Endothelial cell of umbilical vein (primary cell): Measurements from ENCODE around the gene SLC16A5. TPM values are rescaled to one million over a fixed set of nuclear protein-coding genes. Genes with fewer than 3 reads are reported as not detected.

Source experiments
- BruUV-seq: library from RNA; stranded (reverse); fragments of 400-500 nt; replicated peaks from 2 replicates; lab custom pipeline; 2021; lab: Mats Ljungman, UMichigan
- CTCF ChIA-PET: fragments of 300-600, 350-600 bp; sonication (Branson Sonifier 250); formaldehyde crosslinking; loops from one replicate; lab custom pipeline; 2021; ENCODE audit warnings: antibody characterized with exemption, inconsistent platforms; lab: Charles Lee
- POLR2A ChIA-PET: fragments of 300-600, 350-600 bp; sonication (Branson Sonifier 250); formaldehyde crosslinking; loops from one replicate; lab custom pipeline; 2021; ENCODE audit warnings: antibody characterized with exemption, inconsistent platforms; lab: Charles Lee
- DNase-seq: peaks from one replicate; pipeline ENCODE4 v3.0.0-alpha.2; 2011; ENCODE audit warnings: low read depth, low spot score
- FAIRE-seq: peaks from 2 replicates; lab custom pipeline; 2011; peaks lifted over from hg19 to GRCh38; lab: Jason Lieb, UNC
- H2AFZ ChIP-seq: 2 replicates; pipeline ENCODE4 v1.6.0; 2012; ENCODE audit warnings: low read depth, low read length, control low read depth, inconsistent platforms
- H3K27ac ChIP-seq: 2 replicates; pipeline ENCODE4 v1.5.1; 2011; ENCODE audit warnings: low read depth, mild to moderate bottlenecking, control low read depth, low read length, moderate library complexity; ENCODE audit not compliant: insufficient read depth
- H3K27me3 ChIP-seq, 2 experiments: 2 replicates each; pipeline versions ENCODE4 v1.6.0 to v1.6.1; 2011; ENCODE audit warnings: low read length in 2 of 2, mixed read lengths in 1 of 2; ENCODE audit not compliant: control insufficient read depth in 2 of 2, insufficient read depth in 2 of 2
- H3K36me3 ChIP-seq, 2 experiments: 2 replicates in 1 of 2; 3 replicates in 1 of 2; pipeline ENCODE4 v1.5.1; 2011; ENCODE audit warnings: low read length in 2 of 2, mild to moderate bottlenecking in 1 of 2, moderate library complexity in 1 of 2; ENCODE audit not compliant: control insufficient read depth in 2 of 2, insufficient read depth in 2 of 2; ENCODE audit errors: extremely low read depth in 1 of 2
- H3K4me1 ChIP-seq: 3 replicates; pipeline ENCODE4 v1.5.1; 2011; ENCODE audit warnings: mild to moderate bottlenecking, low read length; ENCODE audit not compliant: control insufficient read depth, insufficient read depth; ENCODE audit errors: extremely low read depth
- H3K4me2 ChIP-seq: 2 replicates; pipeline ENCODE4 v1.6.1; 2011; ENCODE audit warnings: low read length, control low read depth, mixed read lengths; ENCODE audit not compliant: insufficient read depth
- H3K4me3 ChIP-seq, 3 experiments: fragments of 200-600 bp in 1 of 3; sonication (generic), shearing (Covaris generic) in 1 of 3; replicated peaks in 1 of 3; 2 replicates each; pipeline ENCODE4 v1.5.1; 2011 to 2016; ENCODE audit warnings: control low read depth in 3 of 3, low read length in 3 of 3, mild to moderate bottlenecking in 2 of 3, inconsistent platforms in 1 of 3, low read depth in 1 of 3, moderate library complexity in 1 of 3; ENCODE audit not compliant: insufficient read depth in 1 of 3
- H3K79me2 ChIP-seq: 2 replicates; pipeline ENCODE4 v1.6.0; 2012; ENCODE audit warnings: low read length, inconsistent platforms; ENCODE audit not compliant: control insufficient read depth, insufficient read depth
- H3K9ac ChIP-seq: replicated peaks from 2 replicates; pipeline ENCODE3; 2011; ENCODE audit warnings: low read length, control low read depth; ENCODE audit not compliant: insufficient read depth; ENCODE audit errors: extremely low read depth
- H3K9me1 ChIP-seq: replicated peaks from 3 replicates; pipeline ENCODE4 v1.6.0; 2011; ENCODE audit warnings: mild to moderate bottlenecking, low read length; ENCODE audit not compliant: control insufficient read depth, insufficient read depth; ENCODE audit errors: extremely low read depth
- H3K9me3 ChIP-seq: replicated peaks from 2 replicates; pipeline ENCODE4 v1.5.1; 2012; ENCODE audit warnings: low read length, inconsistent platforms; ENCODE audit not compliant: control insufficient read depth, insufficient read depth
- H4K20me1 ChIP-seq: replicated peaks from 2 replicates; pipeline ENCODE3; 2011; ENCODE audit warnings: mild to moderate bottlenecking, low read length; ENCODE audit not compliant: control insufficient read depth, insufficient read depth; ENCODE audit errors: extremely low read depth
- EZH2 ChIP-seq: IDR thresholded peaks from 2 replicates; pipeline ENCODE4 v1.6.1; 2012; ENCODE audit warnings: borderline replicate concordance, low read depth, mild to moderate bottlenecking, moderate library complexity, low read length, inconsistent platforms; ENCODE audit not compliant: severe bottlenecking
- FOS ChIP-seq: IDR thresholded peaks from 2 replicates; pipeline ENCODE4 v1.6.1; 2011; ENCODE audit warnings: mild to moderate bottlenecking, low read length, moderate library complexity, borderline replicate concordance; ENCODE audit not compliant: insufficient read depth
- GATA2 ChIP-seq: IDR thresholded peaks from 2 replicates; pipeline ENCODE4 v1.7.0; 2011; ENCODE audit warnings: low read depth, mild to moderate bottlenecking, moderate library complexity, mixed read lengths, low read length; ENCODE audit not compliant: insufficient read length, insufficient read depth
- JUN ChIP-seq: IDR thresholded peaks from 2 replicates; pipeline ENCODE4 v1.6.1; 2011; ENCODE audit warnings: borderline replicate concordance, low read depth; ENCODE audit not compliant: insufficient read length, insufficient read depth
- MAX ChIP-seq: IDR thresholded peaks from 2 replicates; pipeline ENCODE4 v1.6.1; 2011; ENCODE audit not compliant: insufficient read depth, insufficient read length
- MYC ChIP-seq: IDR thresholded peaks from one replicate; pipeline ENCODE4 v1.6.1; 2011; ENCODE audit warnings: mild to moderate bottlenecking, low read depth, low read length
- POLR2A ChIP-seq: IDR thresholded peaks from 2 replicates; pipeline ENCODE4 v1.6.1; 2012; ENCODE audit warnings: low read depth, mild to moderate bottlenecking, control low read depth, low read length
- POLR2AphosphoS5 ChIP-seq: IDR thresholded peaks from 2 replicates; pipeline ENCODE4 v1.6.1; 2012; ENCODE audit warnings: low read depth, mild to moderate bottlenecking, control low read depth, low read length, moderate library complexity; ENCODE audit not compliant: insufficient read depth
- dilution Hi-C: fragments of 300-500 bp; cut with MboI; formaldehyde crosslinking; loops from one replicate; pipeline ENCODE4 v1.15.0; 2019; ENCODE audit warnings: low sequenced_read_pairs; ENCODE audit not compliant: extremely low pct_ligation_motif_present
- intact Hi-C: fragments of 100-400 bp; cut with micrococcal nuclease; formaldehyde crosslinking; loops from one replicate; pipeline ENCODE4 v1.10.0; 2022
- polyA plus RNA-seq, 4 experiments: library from polyadenylated mRNA; depleted of rRNA in 3 of 4; stranded (reverse) in 3 of 4; unstranded in 1 of 4; fragments of >200 nt; gene quantifications; 2 replicates each; pipeline versions ENCODE4 v1.2.1 to v1.2.3, GENCODE V29; 2011 to 2012; ENCODE audit warnings: missing spikeins in 1 of 4
- total RNA-seq: library from RNA; stranded (reverse); gene quantifications from 2 replicates; pipeline ENCODE4 v1.2.3, GENCODE V29; 2021
- TF ChIP-seq, protein P1 (sequence below), 2 donors: IDR thresholded peaks; 1 replicate in 1 of 2; 2 replicates in 1 of 2; pipeline ENCODE4 v1.5.1; 2011; ENCODE audit warnings: low read length in 2 of 2, mild to moderate bottlenecking in 2 of 2, moderate library complexity in 2 of 2, control low read depth in 1 of 2, inconsistent platforms in 1 of 2, low read depth in 1 of 2; ENCODE audit not compliant: insufficient read depth in 1 of 2; ENCODE audit errors: extremely low read depth in 1 of 2

The SLC16A5 gene
- total and polyA plus RNA-seq, 2 donors (not counting 3 experiments of a cell fraction or from before 2014, with no cell fraction given) = 16.4 to 23.3 TPM

GRCh38 chr17:75135452-75135851 lies 47.7 kb downstream of the SLC16A5 start:
- Histone ChIP-seq H2AFZ (no peak overlapping the region), H3K9me3 (no peaks in the 10 kb centered on the region), H3K79me2 (peaks cover 4% of the 10 kb centered on the region), H3K9ac (no peak overlapping the region), H3K27ac (no peak overlapping the region), H3K9me1 (no peaks in the 10 kb centered on the region), H3K4me1 (peaks cover 8% of the 10 kb centered on the region), H3K27me3 (no peaks in the 10 kb centered on the region), H3K4me3 (no peak overlapping the region), H3K36me3 (peaks cover 7 to 10% of the 10 kb centered on the region in 2 experiments), H4K20me1 (no peaks in the 10 kb centered on the region), H3K4me2 (no peak overlapping the region)
- ChIA-PET CTCF (interaction anchor here (1.1 to 8.8 kb wide), 2 partner anchors 10 to 21 kb away, joined by 3 to 138 read pairs; no protein-coding TSS in a partner anchor), POLR2A (no interaction called here)
- no peak for TF ChIP-seq MYC
- TF ChIP-seq, protein P1, sequence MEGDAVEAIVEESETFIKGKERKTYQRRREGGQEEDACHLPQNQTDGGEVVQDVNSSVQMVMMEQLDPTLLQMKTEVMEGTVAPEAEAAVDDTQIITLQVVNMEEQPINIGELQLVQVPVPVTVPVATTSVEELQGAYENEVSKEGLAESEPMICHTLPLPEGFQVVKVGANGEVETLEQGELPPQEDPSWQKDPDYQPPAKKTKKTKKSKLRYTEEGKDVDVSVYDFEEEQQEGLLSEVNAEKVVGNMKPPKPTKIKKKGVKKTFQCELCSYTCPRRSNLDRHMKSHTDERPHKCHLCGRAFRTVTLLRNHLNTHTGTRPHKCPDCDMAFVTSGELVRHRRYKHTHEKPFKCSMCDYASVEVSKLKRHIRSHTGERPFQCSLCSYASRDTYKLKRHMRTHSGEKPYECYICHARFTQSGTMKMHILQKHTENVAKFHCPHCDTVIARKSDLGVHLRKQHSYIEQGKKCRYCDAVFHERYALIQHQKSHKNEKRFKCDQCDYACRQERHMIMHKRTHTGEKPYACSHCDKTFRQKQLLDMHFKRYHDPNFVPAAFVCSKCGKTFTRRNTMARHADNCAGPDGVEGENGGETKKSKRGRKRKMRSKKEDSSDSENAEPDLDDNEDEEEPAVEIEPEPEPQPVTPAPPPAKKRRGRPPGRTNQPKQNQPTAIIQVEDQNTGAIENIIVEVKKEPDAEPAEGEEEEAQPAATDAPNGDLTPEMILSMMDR (IDR thresholded peaks at IDR 0.05; ENCODE audit: extremely low read depth in 1 of 2, insufficient read depth in 1 of 2, low read depth in 1 of 2, low read length in 2 of 2) = no peak
- TF ChIP-seq EZH2 = no peak
- no peak for TF ChIP-seq POLR2AphosphoS5
- no peak for TF ChIP-seq GATA2
- no peak for TF ChIP-seq POLR2A
- TF ChIP-seq JUN = no peak
- TF ChIP-seq FOS = no peak
- no peak for TF ChIP-seq MAX
- DNase-seq = no peak
- dilution Hi-C loops (no loop called here), intact Hi-C loops (no loop called here)
- FAIRE-seq = no peak
- BruUV-seq = TSS peak; percentile 16
